Measurements from ENCODE around the gene DYNC1H1.
A peak's percentile ranks its signal among the peaks of the same experiment; 100 is the strongest.

DYNC1H1 gene

GRCh38 chr14:102089621-102090343 is 125.4 kb downstream of the DYNC1H1 start:
- H3K4me3 ChIP-seq (ENCODE audit: low read depth, low read length) = no peak overlapping the region
- no peak for DNase-seq (ENCODE audit: low read depth, low spot score)
- in situ Hi-C loops (cut with HindIII; ENCODE audit: low sequenced_read_pairs) = no loop called here

GRCh38 chr14:102090713-102091112 is 126.3 kb downstream of the DYNC1H1 start:
- DNase-seq (ENCODE audit: low read depth, low spot score) = no peak
- in situ Hi-C loops (cut with HindIII; ENCODE audit: low sequenced_read_pairs) = no loop called here
- no peak for TF ChIP-seq CTCF (IDR thresholded peaks at IDR 0.05; ENCODE audit: low read depth, low read length)
- no peak overlapping the region for H3K4me3 ChIP-seq (ENCODE audit: low read depth, low read length)

More at GRCh38 chr14:102089621-102090343, 125.4 kb downstream of the DYNC1H1 start:
- no peak for TF ChIP-seq CTCF (IDR thresholded peaks at IDR 0.05; ENCODE audit: low read depth, low read length)

- no peak for DNase-seq (ENCODE audit: low read depth, low spot score)
- in situ Hi-C loops (cut with HindIII; ENCODE audit: low sequenced_read_pairs) = no loop called here
- H3K4me3 ChIP-seq (ENCODE audit: low read depth, low read length) = no peak overlapping the region
- TF ChIP-seq CTCF (IDR thresholded peaks at IDR 0.05; ENCODE audit: low read depth, low read length) = no peak
These were observed 128.4 kb downstream of the DYNC1H1 start for GRCh38 chr14:102092806-102093205.

GRCh38 chr14:102094101-102094500 is 129.7 kb downstream of the DYNC1H1 start:
- DNase-seq (ENCODE audit: low read depth, low spot score) = no peak
- in situ Hi-C loops (cut with HindIII; ENCODE audit: low sequenced_read_pairs) = no loop called here
- no peak overlapping the region for H3K4me3 ChIP-seq (ENCODE audit: low read depth, low read length)
- no peak for TF ChIP-seq CTCF (IDR thresholded peaks at IDR 0.05; ENCODE audit: low read depth, low read length)

GRCh38 chr14:102095231-102095870 is 131.0 kb downstream of the DYNC1H1 start:
- no peak overlapping the region for H3K4me3 ChIP-seq (ENCODE audit: low read depth, low read length)
- TF ChIP-seq CTCF (IDR thresholded peaks at IDR 0.05; ENCODE audit: low read depth, low read length) = no peak
- DNase-seq (ENCODE audit: low read depth, low spot score) = no peak
- in situ Hi-C loops (cut with HindIII; ENCODE audit: low sequenced_read_pairs) = no loop called here

GRCh38 chr14:102095871-102096568 is 131.6 kb downstream of the DYNC1H1 start:
- TF ChIP-seq CTCF (IDR thresholded peaks at IDR 0.05; ENCODE audit: low read depth, low read length) = peak; percentile 32
- in situ Hi-C loops (cut with HindIII; ENCODE audit: low sequenced_read_pairs) = no loop called here
- no peak for DNase-seq (ENCODE audit: low read depth, low spot score)
- H3K4me3 ChIP-seq (ENCODE audit: low read depth, low read length) = no peak overlapping the region

Data from astrocyte of the spinal cord (primary cell).